PC-9 (cell line): ENCODE measurements around the gene TCP11L2. TPM values are rescaled to one million over a fixed set of nuclear protein-coding genes. Genes with fewer than 3 reads are reported as not detected.

ENCODE experiments used
- BruUV-seq: library from RNA; stranded (reverse); fragments of 400-500 nt; replicated peaks from 2 replicates; lab custom pipeline; 2021; lab: Mats Ljungman, UMichigan
- CTCF ChIA-PET: fragments of 300-600 bp; sonication (Branson Sonifier 250); formaldehyde crosslinking; loops from one replicate; lab custom pipeline; 2022; ENCODE audit warnings: antibody characterized with exemption; lab: Charles Lee
- POLR2A ChIA-PET: fragments of 300-600 bp; sonication (Branson Sonifier 250); formaldehyde crosslinking; loops from one replicate; lab custom pipeline; 2022; ENCODE audit warnings: antibody characterized with exemption; ENCODE audit not compliant: unreplicated experiment; lab: Charles Lee
- DNase-seq, 2 experiments: peaks; one replicate each; pipeline versions ENCODE4 v3.0.0 to v3.0.0-alpha.2; 2015 to 2022; ENCODE audit warnings: mixed read lengths in 1 of 2
- H2AFZ ChIP-seq: fragments of 200-600 bp; sonication (generic); 2 replicates; pipeline ENCODE4 v1.8.1; 2017; ENCODE audit warnings: antibody characterized with exemption
- H3F3A ChIP-seq: fragments of 200-600 bp; sonication (generic); 2 replicates; pipeline ENCODE4 v1.8.1; 2017; ENCODE audit warnings: antibody characterized with exemption, mild to moderate bottlenecking, low read depth; ENCODE audit not compliant: insufficient read depth
- H3K27ac ChIP-seq: fragments of 200-600 bp; sonication (generic); 2 replicates; pipeline ENCODE4 v1.6.1; 2016; ENCODE audit warnings: mixed run types
- H3K27me3 ChIP-seq: fragments of 200-600 bp; sonication (generic); 2 replicates; pipeline ENCODE4 v1.6.1; 2016; ENCODE audit warnings: low read depth, mixed run types; ENCODE audit not compliant: insufficient read depth
- H3K36me3 ChIP-seq: fragments of 200-600 bp; sonication (generic); 2 replicates; pipeline ENCODE4 v1.6.1; 2016; ENCODE audit warnings: low read depth, mixed run types
- H3K4me1 ChIP-seq: fragments of 200-600 bp; sonication (generic); replicated peaks from 2 replicates; pipeline ENCODE4 v1.6.1; 2016; ENCODE audit warnings: mixed run types; ENCODE audit not compliant: insufficient read depth
- H3K4me2 ChIP-seq: fragments of 200-600 bp; sonication (generic); 2 replicates; pipeline ENCODE4 v1.6.1; 2017; ENCODE audit warnings: mixed run types
- H3K4me3 ChIP-seq: fragments of 200-600 bp; sonication (generic); 2 replicates; pipeline ENCODE4 v1.6.1; 2016; ENCODE audit warnings: mixed run types
- H3K79me2 ChIP-seq: fragments of 200-600 bp; sonication (generic); 2 replicates; pipeline ENCODE4 v1.6.1; 2017; ENCODE audit warnings: low read depth, mixed run types
- H3K9me2 ChIP-seq: fragments of 200-600 bp; sonication (generic); 2 replicates; pipeline ENCODE4 v1.8.1; 2017; ENCODE audit warnings: mild to moderate bottlenecking; ENCODE audit not compliant: insufficient read depth
- H3K9me3 ChIP-seq: fragments of 200-600 bp; sonication (generic); 2 replicates; pipeline ENCODE4 v1.8.1; 2016; ENCODE audit warnings: low read depth; ENCODE audit not compliant: insufficient read depth
- H4K20me1 ChIP-seq: fragments of 200-600 bp; sonication (generic); 2 replicates; pipeline ENCODE4 v1.8.1; 2017; ENCODE audit not compliant: insufficient read depth
- EZH2 ChIP-seq: fragments of 200-600 bp; sonication (generic); IDR thresholded peaks from 2 replicates; pipeline ENCODE4 v1.8.0; 2017; ENCODE audit warnings: antibody characterized with exemption, low read depth
- intact Hi-C: fragments of 100-400 bp; cut with micrococcal nuclease; formaldehyde crosslinking; loops from one replicate; pipeline ENCODE4 v1.10.0; 2022; ENCODE audit not compliant: unreplicated experiment
- total RNA-seq: library from RNA; stranded (reverse); gene quantifications from 2 replicates; pipeline ENCODE4 v1.2.3, GENCODE V29; 2021
- TF ChIP-seq, protein P1 (sequence below): fragments of 200-600 bp; sonication (generic); conservative IDR thresholded peaks from 2 replicates; pipeline ENCODE4 v1.6.1; 2017; ENCODE audit warnings: mixed run types, antibody characterized with exemption, mild to moderate bottlenecking, moderate library complexity

Gene TCP11L2
- total RNA-seq, 1 experiment from 2014 or later = 34.6 TPM

DNA sequence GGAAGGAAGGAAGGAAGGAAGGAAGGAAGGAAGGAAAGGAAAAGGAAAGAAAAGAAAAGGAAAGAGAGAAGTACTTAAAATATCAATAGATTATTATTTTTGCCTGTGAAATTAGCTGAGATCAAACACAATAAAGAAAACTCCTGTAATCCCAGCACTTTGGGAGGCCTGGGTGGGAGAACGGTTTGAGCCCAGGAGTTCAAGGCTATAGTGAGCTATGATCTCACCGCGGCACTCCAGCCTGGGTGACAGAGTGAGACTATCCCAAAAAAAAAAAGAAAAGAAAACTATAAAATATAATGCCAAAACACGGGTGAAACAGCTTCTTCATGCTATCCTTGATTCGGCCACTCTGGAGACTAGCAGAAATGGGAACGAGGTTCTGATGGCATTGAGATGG, 28.5 kb upstream of the TCP11L2 start:
- TF ChIP-seq, protein P1, sequence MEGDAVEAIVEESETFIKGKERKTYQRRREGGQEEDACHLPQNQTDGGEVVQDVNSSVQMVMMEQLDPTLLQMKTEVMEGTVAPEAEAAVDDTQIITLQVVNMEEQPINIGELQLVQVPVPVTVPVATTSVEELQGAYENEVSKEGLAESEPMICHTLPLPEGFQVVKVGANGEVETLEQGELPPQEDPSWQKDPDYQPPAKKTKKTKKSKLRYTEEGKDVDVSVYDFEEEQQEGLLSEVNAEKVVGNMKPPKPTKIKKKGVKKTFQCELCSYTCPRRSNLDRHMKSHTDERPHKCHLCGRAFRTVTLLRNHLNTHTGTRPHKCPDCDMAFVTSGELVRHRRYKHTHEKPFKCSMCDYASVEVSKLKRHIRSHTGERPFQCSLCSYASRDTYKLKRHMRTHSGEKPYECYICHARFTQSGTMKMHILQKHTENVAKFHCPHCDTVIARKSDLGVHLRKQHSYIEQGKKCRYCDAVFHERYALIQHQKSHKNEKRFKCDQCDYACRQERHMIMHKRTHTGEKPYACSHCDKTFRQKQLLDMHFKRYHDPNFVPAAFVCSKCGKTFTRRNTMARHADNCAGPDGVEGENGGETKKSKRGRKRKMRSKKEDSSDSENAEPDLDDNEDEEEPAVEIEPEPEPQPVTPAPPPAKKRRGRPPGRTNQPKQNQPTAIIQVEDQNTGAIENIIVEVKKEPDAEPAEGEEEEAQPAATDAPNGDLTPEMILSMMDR = no peak
- TF ChIP-seq EZH2 = no peak
- peaks cover 8% of the 10 kb centered on the region for H3K4me1 ChIP-seq
- no TSS peak for BruUV-seq
- intact Hi-C loops = no loop called here
- no peaks in the 10 kb centered on the region for H3F3A ChIP-seq
- no peaks in the 10 kb centered on the region for H3K79me2 ChIP-seq
- H3K36me3 ChIP-seq = no peaks in the 10 kb centered on the region
- no peaks in the 10 kb centered on the region for H3K27me3 ChIP-seq
- H2AFZ ChIP-seq = no peak overlapping the region
- H3K9me2 ChIP-seq = no peaks in the 10 kb centered on the region
- no peak overlapping the region for H3K4me3 ChIP-seq
- H3K4me2 ChIP-seq = no peak overlapping the region
- ChIA-PET CTCF (no interaction called here), POLR2A (interaction anchor here (0.7 kb wide), 1 partner anchor 9 kb away, joined by 3 read pairs; no protein-coding TSS in a partner anchor)
- H4K20me1 ChIP-seq = no peaks in the 10 kb centered on the region
- no peak for DNase-seq
- no peaks in the 10 kb centered on the region for H3K9me3 ChIP-seq
- H3K27ac ChIP-seq = no peak overlapping the region

DNA sequence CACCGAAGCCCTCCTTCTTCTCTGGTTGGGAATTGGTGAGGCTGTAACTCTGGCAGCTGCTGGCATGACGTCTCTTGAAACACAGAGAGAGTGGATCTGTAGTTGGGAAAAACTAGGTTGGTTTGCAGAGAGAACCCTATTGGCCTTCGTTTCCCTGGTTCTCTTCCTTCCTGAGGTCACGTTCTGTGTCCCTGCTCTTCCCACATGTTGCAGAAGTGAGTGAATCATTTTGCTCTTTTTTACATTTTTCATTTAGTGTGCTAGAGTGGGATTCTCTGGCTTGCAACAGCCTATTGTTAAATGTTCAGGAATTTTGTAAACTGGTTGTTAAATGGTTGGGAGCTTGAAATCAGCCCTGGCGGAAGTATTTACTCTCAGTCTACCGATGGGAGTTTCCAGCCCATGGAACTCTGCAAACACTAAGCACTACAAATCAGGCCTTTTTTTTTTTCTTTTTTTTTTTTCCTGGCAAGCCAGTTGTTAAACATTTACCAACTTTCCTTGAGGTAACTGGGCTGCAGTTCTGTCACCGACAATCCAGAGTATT, 27.9 kb upstream of the TCP11L2 start:
- Histone ChIP-seq H3K36me3 (no peaks in the 10 kb centered on the region), H4K20me1 (no peaks in the 10 kb centered on the region), H3K4me2 (no peak overlapping the region), H2AFZ (no peak overlapping the region), H3K4me3 (no peak overlapping the region), H3K9me3 (no peaks in the 10 kb centered on the region), H3K27me3 (no peaks in the 10 kb centered on the region), H3K27ac (no peak overlapping the region), H3K9me2 (no peaks in the 10 kb centered on the region), H3F3A (no peaks in the 10 kb centered on the region; the same call in 1 of the 2 replicates), H3K79me2 (no peaks in the 10 kb centered on the region), H3K4me1 (peaks cover 8% of the 10 kb centered on the region)
- CTCF ChIA-PET = no interaction called here
- POLR2A ChIA-PET = no interaction called here
- intact Hi-C loops = no loop called here
- TF ChIP-seq, protein P1 = no peak
- TF ChIP-seq EZH2 = no peak
- no TSS peak for BruUV-seq
- DNase-seq = no peak

DNA sequence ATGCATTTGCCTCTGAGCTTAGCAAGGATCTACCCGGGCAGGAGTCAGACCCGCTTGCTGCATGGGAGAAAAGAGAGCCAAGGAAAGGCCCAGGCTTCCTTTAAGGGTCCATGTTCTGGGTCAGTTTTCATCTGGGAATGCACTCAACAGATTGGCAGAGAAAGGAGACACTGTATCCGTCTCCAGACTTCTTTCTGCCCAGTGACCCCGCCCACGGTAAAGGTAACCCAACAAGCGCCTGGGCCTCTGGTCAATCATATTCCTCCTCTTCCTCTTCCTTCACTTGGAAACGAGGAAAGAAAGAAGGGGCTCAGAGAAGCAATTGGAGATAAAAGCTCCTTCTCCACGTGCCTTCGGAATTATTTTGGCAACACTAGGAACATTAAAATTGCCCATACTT, 27.1 kb upstream of the TCP11L2 start:
- intact Hi-C loops = no loop called here
- H3K4me2 ChIP-seq = no peak overlapping the region
- ChIA-PET POLR2A (no interaction called here), CTCF (no interaction called here)
- peaks cover 8% of the 10 kb centered on the region for H3K4me1 ChIP-seq
- no TSS peak for BruUV-seq
- H4K20me1 ChIP-seq = no peaks in the 10 kb centered on the region
- no peak overlapping the region for H2AFZ ChIP-seq
- TF ChIP-seq, protein P1 = no peak
- no peak for TF ChIP-seq EZH2
- H3K4me3 ChIP-seq = no peak overlapping the region
- H3K9me2 ChIP-seq = no peaks in the 10 kb centered on the region
- no peaks in the 10 kb centered on the region for H3K79me2 ChIP-seq
- H3K27ac ChIP-seq = no peak overlapping the region
- H3K36me3 ChIP-seq = no peaks in the 10 kb centered on the region
- H3K9me3 ChIP-seq = no peaks in the 10 kb centered on the region
- DNase-seq = no peak
- H3F3A ChIP-seq = no peaks in the 10 kb centered on the region; the same call in 1 of the 2 replicates
- H3K27me3 ChIP-seq = no peaks in the 10 kb centered on the region
